HepG2 (cell line): ENCODE data around the gene TAF5.

ENCODE experiments used
- CHD2 ChIP-seq: IDR thresholded peaks from 2 replicates; pipeline ENCODE4 v1.6.1; 2011; ENCODE audit warnings: low read depth, low read length, improper control_type of control experiment
- FOXK1 ChIP-seq: sonication (generic); formaldehyde crosslinking; IDR thresholded peaks from 2 replicates; pipeline ENCODE4 v1.4.0; 2020; ENCODE audit warnings: low read depth, missing genetic modification reagents, borderline replicate concordance
- GABPA ChIP-seq, 2 experiments: IDR thresholded peaks; 2 replicates each; pipeline ENCODE4 v1.6.1; 2011 to 2016; ENCODE audit warnings: low read depth in 2 of 2, low read length in 1 of 2, missing biosample characterization in 1 of 2, missing genetic modification characterization in 1 of 2
- MXI1 ChIP-seq: IDR thresholded peaks from 3 replicates; pipeline ENCODE4 v1.6.1; 2012; ENCODE audit warnings: low read depth, low read length, inconsistent platforms, borderline replicate concordance
- PHF21A ChIP-seq: sonication (generic); formaldehyde crosslinking; IDR thresholded peaks from 2 replicates; pipeline ENCODE4 v1.5.0; 2020; ENCODE audit warnings: mild to moderate bottlenecking, missing genetic modification reagents
- POLR2A ChIP-seq, 2 experiments: IDR thresholded peaks; 2 replicates each; pipeline ENCODE4 v1.6.1; 2011; ENCODE audit warnings: low read depth in 2 of 2, low read length in 2 of 2, mild to moderate bottlenecking in 1 of 2, moderate library complexity in 1 of 2; ENCODE audit not compliant: insufficient read depth in 1 of 2
- ZBTB37 ChIP-seq: sonication (generic); formaldehyde crosslinking; IDR thresholded peaks from 2 replicates; pipeline ENCODE4 v1.4.0; 2020; ENCODE audit warnings: mild to moderate bottlenecking, missing genetic modification reagents
- ZNF224 ChIP-seq: sonication (generic); formaldehyde crosslinking; IDR thresholded peaks from 2 replicates; pipeline ENCODE4 v1.5.0; 2020; ENCODE audit warnings: mild to moderate bottlenecking, missing genetic modification reagents
- ZNF605 ChIP-seq: sonication (generic); formaldehyde crosslinking; IDR thresholded peaks from 2 replicates; pipeline ENCODE4 v1.8.0; 2022; ENCODE audit warnings: mild to moderate bottlenecking, missing genetic modification reagents

GRCh38 chr10:103382769-103383168 is 15.0 kb downstream of the TAF5 start:
- TF ChIP-seq ZNF224 (CRISPR knock-in tag) (no peak), PHF21A (CRISPR knock-in tag) (no peak), ZBTB37 (no peak), POLR2A (IDR thresholded peaks at IDR 0.05; ENCODE audit: insufficient read depth in 1 of 2, low read depth in 2 of 2, low read length in 2 of 2) (no peak), MXI1 (no peak), FOXK1 (CRISPR knock-in tag) (no peak), ZNF605 (CRISPR knock-in tag) (no peak), GABPA (IDR thresholded peaks at IDR 0.05; ENCODE audit: low read depth, low read length) (no peak), GABPA (CRISPR knock-in tag; IDR thresholded peaks at IDR 0.05; ENCODE audit: low read depth) (no peak), CHD2 (no peak)
